ENCODE data around the gene LMTK2. TPM values are rescaled to one million over a fixed set of nuclear protein-coding genes. Genes with fewer than 3 reads are reported as not detected.

Gene LMTK2
- total and polyA plus RNA-seq, 2 experiments from 2014 or later, result 6.1 to 30.8 TPM

DNA sequence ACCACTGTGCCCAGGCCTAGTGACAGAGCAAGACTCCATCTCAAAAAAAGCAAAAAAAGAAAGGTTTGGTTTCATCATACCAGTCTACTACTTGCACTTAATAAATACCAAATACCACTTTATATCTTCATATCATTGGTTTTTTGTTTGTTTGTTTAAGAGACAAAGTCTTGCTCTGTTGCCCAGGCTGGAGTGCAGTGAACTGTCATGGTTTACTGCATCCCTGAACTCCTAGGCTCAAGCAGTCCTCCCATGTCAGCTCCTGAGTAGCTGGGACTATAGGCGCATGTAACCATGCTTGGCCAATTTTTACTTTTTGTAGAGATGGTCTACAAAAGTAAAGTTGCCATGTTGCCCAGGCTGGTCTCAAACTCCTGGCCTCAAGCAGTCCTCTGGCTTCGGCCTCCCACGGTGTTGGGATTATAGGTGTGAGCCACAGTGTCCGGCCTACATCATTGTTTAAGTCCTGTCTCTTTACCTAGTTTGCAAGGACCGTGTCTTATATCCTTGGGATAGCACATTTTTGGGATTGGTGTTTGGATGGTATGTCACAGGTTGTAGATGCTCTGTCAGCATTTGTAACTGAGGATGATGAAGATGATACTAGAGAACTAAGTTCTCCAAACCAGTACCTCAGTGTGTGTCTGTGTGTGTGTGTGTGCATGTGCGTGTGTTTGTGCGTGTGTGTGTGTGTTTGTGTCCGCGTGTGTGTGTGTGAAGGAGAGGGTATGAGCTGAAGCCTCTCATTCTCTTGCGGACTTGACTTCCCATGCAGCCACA lies 9.3 kb downstream of the LMTK2 start:
- H3K4me1 Mint-ChIP-seq, result peaks cover 38% of the 10 kb centered on the region
- H3K27me3 Mint-ChIP-seq (ENCODE audit: insufficient read depth, low read depth, poor library complexity), result peaks cover 2% of the 10 kb centered on the region
- Histone ChIP-seq H3K79me2 (replicated peaks; ENCODE audit: insufficient read depth) (peaks cover 99% of the 10 kb centered on the region), H3F3A (replicated peaks; ENCODE audit: low read depth) (no peaks in the 10 kb centered on the region), H3K36me3 (ENCODE audit: insufficient read depth) (no peaks in the 10 kb centered on the region), H3K27me3 (ENCODE audit: insufficient read depth) (no peaks in the 10 kb centered on the region), H3K4me1 (ENCODE audit: insufficient read depth) (peaks cover 14% of the 10 kb centered on the region), H3K27ac (ENCODE audit: low read depth) (no peak overlapping the region), H3K9me2 (ENCODE audit: insufficient read depth) (no peaks in the 10 kb centered on the region), H2AFZ (no peak overlapping the region), H3K4me3 (no peak overlapping the region), H3K4me2 (no peak overlapping the region), H4K20me1 (replicated peaks; ENCODE audit: insufficient read depth) (peaks cover 47% of the 10 kb centered on the region)
- no peak overlapping the region for H3K4me3 Mint-ChIP-seq
- no peak overlapping the region for H3K27ac Mint-ChIP-seq
- TF ChIP-seq, protein P1, sequence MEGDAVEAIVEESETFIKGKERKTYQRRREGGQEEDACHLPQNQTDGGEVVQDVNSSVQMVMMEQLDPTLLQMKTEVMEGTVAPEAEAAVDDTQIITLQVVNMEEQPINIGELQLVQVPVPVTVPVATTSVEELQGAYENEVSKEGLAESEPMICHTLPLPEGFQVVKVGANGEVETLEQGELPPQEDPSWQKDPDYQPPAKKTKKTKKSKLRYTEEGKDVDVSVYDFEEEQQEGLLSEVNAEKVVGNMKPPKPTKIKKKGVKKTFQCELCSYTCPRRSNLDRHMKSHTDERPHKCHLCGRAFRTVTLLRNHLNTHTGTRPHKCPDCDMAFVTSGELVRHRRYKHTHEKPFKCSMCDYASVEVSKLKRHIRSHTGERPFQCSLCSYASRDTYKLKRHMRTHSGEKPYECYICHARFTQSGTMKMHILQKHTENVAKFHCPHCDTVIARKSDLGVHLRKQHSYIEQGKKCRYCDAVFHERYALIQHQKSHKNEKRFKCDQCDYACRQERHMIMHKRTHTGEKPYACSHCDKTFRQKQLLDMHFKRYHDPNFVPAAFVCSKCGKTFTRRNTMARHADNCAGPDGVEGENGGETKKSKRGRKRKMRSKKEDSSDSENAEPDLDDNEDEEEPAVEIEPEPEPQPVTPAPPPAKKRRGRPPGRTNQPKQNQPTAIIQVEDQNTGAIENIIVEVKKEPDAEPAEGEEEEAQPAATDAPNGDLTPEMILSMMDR (conservative IDR thresholded peaks at IDR 0.05; ENCODE audit: low read depth in 2 of 2), result no peak
- no peak for TF ChIP-seq NANOG (IDR thresholded peaks at IDR 0.05; ENCODE audit: borderline replicate concordance)
- no peak for TF ChIP-seq EZH2 (IDR thresholded peaks at IDR 0.05; ENCODE audit: low read depth, unreplicated experiment)
- TF ChIP-seq POLR2AphosphoS5 (IDR thresholded peaks at IDR 0.05; ENCODE audit: low read depth), result no peak
- TF ChIP-seq, protein P2, sequence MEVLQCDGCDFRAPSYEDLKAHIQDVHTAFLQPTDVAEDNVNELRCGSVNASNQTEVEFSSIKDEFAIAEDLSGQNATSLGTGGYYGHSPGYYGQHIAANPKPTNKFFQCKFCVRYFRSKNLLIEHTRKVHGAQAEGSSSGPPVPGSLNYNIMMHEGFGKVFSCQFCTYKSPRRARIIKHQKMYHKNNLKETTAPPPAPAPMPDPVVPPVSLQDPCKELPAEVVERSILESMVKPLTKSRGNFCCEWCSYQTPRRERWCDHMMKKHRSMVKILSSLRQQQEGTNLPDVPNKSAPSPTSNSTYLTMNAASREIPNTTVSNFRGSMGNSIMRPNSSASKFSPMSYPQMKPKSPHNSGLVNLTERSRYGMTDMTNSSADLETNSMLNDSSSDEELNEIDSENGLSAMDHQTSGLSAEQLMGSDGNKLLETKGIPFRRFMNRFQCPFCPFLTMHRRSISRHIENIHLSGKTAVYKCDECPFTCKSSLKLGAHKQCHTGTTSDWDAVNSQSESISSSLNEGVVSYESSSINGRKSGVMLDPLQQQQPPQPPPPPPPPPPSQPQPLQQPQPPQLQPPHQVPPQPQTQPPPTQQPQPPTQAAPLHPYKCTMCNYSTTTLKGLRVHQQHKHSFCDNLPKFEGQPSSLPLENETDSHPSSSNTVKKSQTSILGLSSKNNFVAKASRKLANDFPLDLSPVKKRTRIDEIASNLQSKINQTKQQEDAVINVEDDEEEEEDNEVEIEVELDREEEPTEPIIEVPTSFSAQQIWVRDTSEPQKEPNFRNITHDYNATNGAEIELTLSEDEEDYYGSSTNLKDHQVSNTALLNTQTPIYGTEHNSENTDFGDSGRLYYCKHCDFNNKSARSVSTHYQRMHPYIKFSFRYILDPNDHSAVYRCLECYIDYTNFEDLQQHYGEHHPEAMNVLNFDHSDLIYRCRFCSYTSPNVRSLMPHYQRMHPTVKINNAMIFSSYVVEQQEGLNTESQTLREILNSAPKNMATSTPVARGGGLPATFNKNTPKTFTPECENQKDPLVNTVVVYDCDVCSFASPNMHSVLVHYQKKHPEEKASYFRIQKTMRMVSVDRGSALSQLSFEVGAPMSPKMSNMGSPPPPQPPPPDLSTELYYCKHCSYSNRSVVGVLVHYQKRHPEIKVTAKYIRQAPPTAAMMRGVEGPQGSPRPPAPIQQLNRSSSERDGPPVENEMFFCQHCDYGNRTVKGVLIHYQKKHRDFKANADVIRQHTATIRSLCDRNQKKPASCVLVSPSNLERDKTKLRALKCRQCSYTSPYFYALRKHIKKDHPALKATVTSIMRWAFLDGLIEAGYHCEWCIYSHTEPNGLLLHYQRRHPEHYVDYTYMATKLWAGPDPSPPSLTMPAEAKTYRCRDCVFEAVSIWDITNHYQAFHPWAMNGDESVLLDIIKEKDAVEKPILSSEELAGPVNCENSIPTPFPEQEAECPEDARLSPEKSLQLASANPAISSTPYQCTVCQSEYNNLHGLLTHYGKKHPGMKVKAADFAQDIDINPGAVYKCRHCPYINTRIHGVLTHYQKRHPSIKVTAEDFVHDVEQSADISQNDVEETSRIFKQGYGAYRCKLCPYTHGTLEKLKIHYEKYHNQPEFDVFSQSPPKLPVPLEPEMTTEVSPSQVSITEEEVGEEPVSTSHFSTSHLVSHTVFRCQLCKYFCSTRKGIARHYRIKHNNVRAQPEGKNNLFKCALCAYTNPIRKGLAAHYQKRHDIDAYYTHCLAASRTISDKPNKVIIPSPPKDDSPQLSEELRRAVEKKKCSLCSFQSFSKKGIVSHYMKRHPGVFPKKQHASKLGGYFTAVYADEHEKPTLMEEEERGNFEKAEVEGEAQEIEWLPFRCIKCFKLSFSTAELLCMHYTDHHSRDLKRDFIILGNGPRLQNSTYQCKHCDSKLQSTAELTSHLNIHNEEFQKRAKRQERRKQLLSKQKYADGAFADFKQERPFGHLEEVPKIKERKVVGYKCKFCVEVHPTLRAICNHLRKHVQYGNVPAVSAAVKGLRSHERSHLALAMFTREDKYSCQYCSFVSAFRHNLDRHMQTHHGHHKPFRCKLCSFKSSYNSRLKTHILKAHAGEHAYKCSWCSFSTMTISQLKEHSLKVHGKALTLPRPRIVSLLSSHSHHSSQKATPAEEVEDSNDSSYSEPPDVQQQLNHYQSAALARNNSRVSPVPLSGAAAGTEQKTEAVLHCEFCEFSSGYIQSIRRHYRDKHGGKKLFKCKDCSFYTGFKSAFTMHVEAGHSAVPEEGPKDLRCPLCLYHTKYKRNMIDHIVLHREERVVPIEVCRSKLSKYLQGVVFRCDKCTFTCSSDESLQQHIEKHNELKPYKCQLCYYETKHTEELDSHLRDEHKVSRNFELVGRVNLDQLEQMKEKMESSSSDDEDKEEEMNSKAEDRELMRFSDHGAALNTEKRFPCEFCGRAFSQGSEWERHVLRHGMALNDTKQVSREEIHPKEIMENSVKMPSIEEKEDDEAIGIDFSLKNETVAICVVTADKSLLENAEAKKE (CRISPR knock-in tag; IDR thresholded peaks at IDR 0.05), result no peak
- no peaks in the 10 kb centered on the region; the same call in 2 of the 3 replicates for H3K9me3 Mint-ChIP-seq
- ATAC-seq (no peak), DNase-seq (ENCODE audit: low spot score) (no peak)
- H3K36me3 Mint-ChIP-seq (ENCODE audit: low read depth), result peaks cover 6% of the 10 kb centered on the region; the same call in 1 of the 3 replicates
